Natural killer cell (primary cell): ENCODE data around the gene MYG1. TPM values are rescaled to one million over a fixed set of nuclear protein-coding genes. Genes with fewer than 3 reads are reported as not detected.

Source experiments
- ATAC-seq, 3 donors: fragments of 150-1000 bp in 2 of 3; fragments of 200-7000 bp in 1 of 3; cut with Tn5 transposase; 1 replicate in 1 of 3; 2 replicates in 2 of 3; pipeline ENCODE4 v1.10.0; 2021; ENCODE audit warnings: mild to moderate bottlenecking in 2 of 3, moderate library complexity in 2 of 3
- DNase-seq, 2 donors: peaks; one replicate each; pipeline versions ENCODE4 v3.0.0 to v3.0.0-alpha.2; 2013 to 2021; ENCODE audit warnings: mixed read lengths in 1 of 2
- H3K27ac ChIP-seq: one replicate; pipeline ENCODE4 v1.5.1; 2013; ENCODE audit warnings: mild to moderate bottlenecking, low read length
- H3K27me3 ChIP-seq: one replicate; pipeline ENCODE4 v1.6.1; 2013; ENCODE audit warnings: low read length; ENCODE audit not compliant: control insufficient read depth, insufficient read depth
- H3K36me3 ChIP-seq: one replicate; pipeline ENCODE4 v1.6.1; 2013; ENCODE audit warnings: low read length; ENCODE audit not compliant: control insufficient read depth, insufficient read depth
- H3K4me1 ChIP-seq: one replicate; pipeline ENCODE4 v1.6.1; 2013; ENCODE audit warnings: low read length; ENCODE audit not compliant: control insufficient read depth, insufficient read depth
- H3K4me3 ChIP-seq: one replicate; pipeline ENCODE4 v1.5.1; 2013; ENCODE audit warnings: low read length
- H3K9me3 ChIP-seq: one replicate; pipeline ENCODE4 v1.6.1; 2013; ENCODE audit warnings: low read length; ENCODE audit not compliant: control insufficient read depth, insufficient read depth
- H3K27ac Mint-ChIP-seq, 2 donors: one replicate each; pipeline ENCODE4 v1.8.0; 2022; ENCODE audit warnings: mild to moderate bottlenecking in 2 of 2, mixed read lengths in 2 of 2, moderate library complexity in 1 of 2
- H3K27me3 Mint-ChIP-seq, 2 donors: one replicate each; pipeline ENCODE4 v1.8.0; 2022; ENCODE audit warnings: low read depth in 2 of 2, mixed read lengths in 2 of 2
- H3K36me3 Mint-ChIP-seq: one replicate; pipeline ENCODE4 v1.8.0; 2022; ENCODE audit warnings: mixed read lengths
- H3K4me1 Mint-ChIP-seq, 2 donors: one replicate each; pipeline ENCODE4 v1.8.0; 2022; ENCODE audit warnings: mixed read lengths in 2 of 2
- H3K4me3 Mint-ChIP-seq: one replicate; pipeline ENCODE4 v1.8.0; 2022; ENCODE audit warnings: mild to moderate bottlenecking, moderate library complexity, mixed read lengths
- H3K9me3 Mint-ChIP-seq, 2 donors: one replicate each; pipeline ENCODE4 v1.8.0; 2022; ENCODE audit warnings: mixed read lengths in 2 of 2
- WGBS: methylation state at CpG from one replicate; pipeline ENCODE4 v1.1.7; 2013; ENCODE audit warnings: missing lambda C conversion rate; ENCODE audit not compliant: insufficient coverage; 5-methylcytosine and 5-hydroxymethylcytosine counted together
- intact Hi-C: fragments of 100-400 bp; cut with micrococcal nuclease; formaldehyde crosslinking; loops from one replicate; pipeline ENCODE4 v1.14.2; 2022
- total RNA-seq, 4 donors: library from RNA; stranded (reverse); fragments of 120-200 nt in 1 of 4; gene quantifications; one replicate each; pipeline versions ENCODE4 v1.2.3 to v1.2.4, GENCODE V29; 2013 to 2022
- TF ChIP-seq, protein P1 (sequence below): fragments of 200-600 bp; IDR thresholded peaks from one replicate; pipeline ENCODE4 v1.8.0; 2022; ENCODE audit warnings: antibody characterized with exemption

Gene MYG1
- total RNA-seq, 3 donors from 2014 or later (not counting 1 experiment from before 2014, with no cell fraction given): 22.8 to 30.6 (median 28.1) TPM

GRCh38 chr12:53346491-53346890 is 47.0 kb downstream of the MYG1 start:
- no peaks in the 10 kb centered on the region for H3K9me3 ChIP-seq
- peaks cover 14% of the 10 kb centered on the region for H3K4me1 ChIP-seq
- no peak overlapping the region for H3K27ac ChIP-seq
- WGBS: 96% methylated on average over 1 of the region's 1 CpG
- H3K27ac Mint-ChIP-seq: no peak overlapping the region
- H3K9me3 Mint-ChIP-seq: no peaks in the 10 kb centered on the region
- DNase-seq (no peak), ATAC-seq (no peak)
- H3K4me3 Mint-ChIP-seq: peak overlapping the region; percentile 57
- H3K4me1 Mint-ChIP-seq: peaks cover 11 to 19% of the 10 kb centered on the region in 2 donors
- TF ChIP-seq, protein P1, sequence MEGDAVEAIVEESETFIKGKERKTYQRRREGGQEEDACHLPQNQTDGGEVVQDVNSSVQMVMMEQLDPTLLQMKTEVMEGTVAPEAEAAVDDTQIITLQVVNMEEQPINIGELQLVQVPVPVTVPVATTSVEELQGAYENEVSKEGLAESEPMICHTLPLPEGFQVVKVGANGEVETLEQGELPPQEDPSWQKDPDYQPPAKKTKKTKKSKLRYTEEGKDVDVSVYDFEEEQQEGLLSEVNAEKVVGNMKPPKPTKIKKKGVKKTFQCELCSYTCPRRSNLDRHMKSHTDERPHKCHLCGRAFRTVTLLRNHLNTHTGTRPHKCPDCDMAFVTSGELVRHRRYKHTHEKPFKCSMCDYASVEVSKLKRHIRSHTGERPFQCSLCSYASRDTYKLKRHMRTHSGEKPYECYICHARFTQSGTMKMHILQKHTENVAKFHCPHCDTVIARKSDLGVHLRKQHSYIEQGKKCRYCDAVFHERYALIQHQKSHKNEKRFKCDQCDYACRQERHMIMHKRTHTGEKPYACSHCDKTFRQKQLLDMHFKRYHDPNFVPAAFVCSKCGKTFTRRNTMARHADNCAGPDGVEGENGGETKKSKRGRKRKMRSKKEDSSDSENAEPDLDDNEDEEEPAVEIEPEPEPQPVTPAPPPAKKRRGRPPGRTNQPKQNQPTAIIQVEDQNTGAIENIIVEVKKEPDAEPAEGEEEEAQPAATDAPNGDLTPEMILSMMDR: no peak
- no peaks in the 10 kb centered on the region for H3K36me3 ChIP-seq
- intact Hi-C loops: loop anchor here (10.0 kb wide), 1 partner anchor 282 kb away; no protein-coding TSS in a partner anchor
- no peaks in the 10 kb centered on the region for H3K27me3 ChIP-seq
- H3K27me3 Mint-ChIP-seq: no peaks in the 10 kb centered on the region
- no peaks in the 10 kb centered on the region for H3K36me3 Mint-ChIP-seq
- H3K4me3 ChIP-seq: no peak overlapping the region

GRCh38 chr12:53347905-53348304 is 48.4 kb downstream of the MYG1 start:
- no peak overlapping the region for H3K4me3 Mint-ChIP-seq
- H3K36me3 Mint-ChIP-seq: no peaks in the 10 kb centered on the region
- Histone ChIP-seq H3K4me1 (peaks cover 16% of the 10 kb centered on the region), H3K4me3 (no peak overlapping the region), H3K27me3 (no peaks in the 10 kb centered on the region), H3K27ac (no peak overlapping the region), H3K36me3 (no peaks in the 10 kb centered on the region), H3K9me3 (no peaks in the 10 kb centered on the region)
- H3K27me3 Mint-ChIP-seq: no peaks in the 10 kb centered on the region
- intact Hi-C loops: loop anchor here (10.0 kb wide), 1 partner anchor 283 kb away; no protein-coding TSS in a partner anchor
- no peak overlapping the region for H3K27ac Mint-ChIP-seq
- no peaks in the 10 kb centered on the region for H3K9me3 Mint-ChIP-seq
- TF ChIP-seq, protein P1: no peak
- 90% methylated on average over 3 of the region's 4 CpGs for WGBS
- DNase-seq (no peak), ATAC-seq (no peak)
- peaks cover 18 to 25% of the 10 kb centered on the region in 2 donors for H3K4me1 Mint-ChIP-seq

GRCh38 chr12:53352331-53353256 is 53.1 kb downstream of the MYG1 start:
- intact Hi-C loops: loop anchor here (1.0 kb wide), 3 partner anchors 30 to 156 kb away; no protein-coding TSS in a partner anchor
- TF ChIP-seq, protein P1: peak; percentile 72
- Histone ChIP-seq H3K9me3 (no peaks in the 10 kb centered on the region), H3K27me3 (no peaks in the 10 kb centered on the region), H3K4me3 (no peak overlapping the region), H3K4me1 (peaks cover 2% of the 10 kb centered on the region), H3K27ac (no peak overlapping the region), H3K36me3 (no peaks in the 10 kb centered on the region)
- DNase-seq (peak; percentile 79 to 96), ATAC-seq (peak; percentile 98 to 100 (median 99))
- H3K27me3 Mint-ChIP-seq: no peaks in the 10 kb centered on the region
- H3K9me3 Mint-ChIP-seq: no peaks in the 10 kb centered on the region
- no peak overlapping the region for H3K4me3 Mint-ChIP-seq
- H3K4me1 Mint-ChIP-seq: peaks cover 7 to 8% of the 10 kb centered on the region in 2 donors
- H3K27ac Mint-ChIP-seq: peak overlapping the region in 1 of 2 donors; percentile 68
- 69% methylated on average over 19 of the region's 21 CpGs for WGBS
- H3K36me3 Mint-ChIP-seq: no peaks in the 10 kb centered on the region
